Suprapubic skin (tissue), 4 donors: ENCODE measurements around the gene TBC1D8. TPM values are rescaled to one million over a fixed set of nuclear protein-coding genes. Genes with fewer than 3 reads are reported as not detected.
A peak's percentile ranks its signal among the peaks of the same experiment; 100 is the strongest.

Experiments
- DNase-seq, 2 donors: peaks; one replicate each; pipeline ENCODE4 v3.0.0-alpha.2; 2019; ENCODE audit warnings: low spot score in 2 of 2
- H3K27ac ChIP-seq: fragments of 200-600 bp; sonication (generic); one replicate; pipeline ENCODE4 v1.5.1; 2019
- H3K27me3 ChIP-seq: fragments of 200-600 bp; sonication (generic); one replicate; pipeline ENCODE4 v1.5.1; 2019
- H3K36me3 ChIP-seq: fragments of 200-600 bp; sonication (generic); one replicate; pipeline ENCODE4 v1.5.1; 2019
- H3K4me1 ChIP-seq: fragments of 200-600 bp; sonication (generic); one replicate; pipeline ENCODE4 v1.5.1; 2019
- H3K4me3 ChIP-seq: fragments of 200-600 bp; sonication (generic); one replicate; pipeline ENCODE4 v1.5.1; 2019; ENCODE audit warnings: mild to moderate bottlenecking
- H3K9me3 ChIP-seq: fragments of 200-600 bp; sonication (generic); one replicate; pipeline ENCODE4 v1.5.1; 2019
- CTCF ChIP-seq, 2 donors: fragments of 200-600 bp in 1 of 2; fragments of 450-650 bp in 1 of 2; sonication (generic) in 1 of 2; IDR thresholded peaks; one replicate each; pipeline ENCODE4 v1.5.1; 2016 to 2019; ENCODE audit warnings: antibody characterized with exemption in 2 of 2, mild to moderate bottlenecking in 1 of 2, moderate library complexity in 1 of 2
- EP300 ChIP-seq: sonication (generic); formaldehyde crosslinking; IDR thresholded peaks from one replicate; pipeline ENCODE4 v1.6.1; 2017; ENCODE audit warnings: antibody characterized with exemption
- POLR2A ChIP-seq, 2 donors: fragments of 450-650 bp; IDR thresholded peaks; one replicate each; pipeline ENCODE4 v1.6.1; 2017; ENCODE audit warnings: antibody characterized with exemption in 2 of 2, mild to moderate bottlenecking in 2 of 2, moderate library complexity in 2 of 2
- POLR2AphosphoS5 ChIP-seq, 3 donors: sonication (generic); formaldehyde crosslinking; IDR thresholded peaks; one replicate each; pipeline ENCODE4 v1.6.1; 2017; ENCODE audit warnings: antibody characterized with exemption in 3 of 3
- WGBS: methylation state at CpG from one replicate; pipeline ENCODE4 v1.1.5; 2018; 5-methylcytosine and 5-hydroxymethylcytosine counted together
- total RNA-seq, 4 donors: library from RNA; depleted of rRNA; stranded (reverse); fragments of >200 nt; gene quantifications; one replicate each; pipeline ENCODE4 v1.1.0, GENCODE V29; 2016

The TBC1D8 gene
- total RNA-seq, 4 donors from 2014 or later, result 38.8 to 309 (median 68.3) TPM

GRCh38 chr2:101153787-101154186 is 2.6 kb upstream of the TBC1D8 start:
- peaks cover 33% of the 10 kb centered on the region for H3K4me1 ChIP-seq
- DNase-seq, result no peak
- no peak for TF ChIP-seq CTCF (IDR thresholded peaks at IDR 0.05)
- TF ChIP-seq POLR2A (IDR thresholded peaks at IDR 0.05), result no peak
- TF ChIP-seq EP300, result no peak
- TF ChIP-seq POLR2AphosphoS5 (IDR thresholded peaks at IDR 0.05), result no peak
- H3K27ac ChIP-seq, result no peak overlapping the region
- 87% methylated on average over 7 of the region's 7 CpGs for WGBS
- no peaks in the 10 kb centered on the region for H3K27me3 ChIP-seq
- H3K36me3 ChIP-seq, result no peaks in the 10 kb centered on the region
- H3K9me3 ChIP-seq, result no peaks in the 10 kb centered on the region
- no peak overlapping the region for H3K4me3 ChIP-seq

GRCh38 chr2:101153077-101153707 is 2.0 kb upstream of the TBC1D8 start:
- no peak overlapping the region for H3K4me3 ChIP-seq
- H3K9me3 ChIP-seq, result no peaks in the 10 kb centered on the region
- DNase-seq, result no peak
- no peaks in the 10 kb centered on the region for H3K36me3 ChIP-seq
- WGBS, result 72% methylated on average over 9 of the region's 9 CpGs
- no peaks in the 10 kb centered on the region for H3K27me3 ChIP-seq
- H3K27ac ChIP-seq, result no peak overlapping the region
- peaks cover 39% of the 10 kb centered on the region for H3K4me1 ChIP-seq
- no peak for TF ChIP-seq EP300
- no peak for TF ChIP-seq POLR2A (IDR thresholded peaks at IDR 0.05)
- TF ChIP-seq CTCF (IDR thresholded peaks at IDR 0.05), result no peak
- TF ChIP-seq POLR2AphosphoS5 (IDR thresholded peaks at IDR 0.05), result no peak

GRCh38 chr2:101152272-101153076 is 1.3 kb upstream of the TBC1D8 start:
- H3K27me3 ChIP-seq, result no peaks in the 10 kb centered on the region
- peak in 1 of 3 donors; percentile 17 for TF ChIP-seq POLR2AphosphoS5 (IDR thresholded peaks at IDR 0.05)
- peak; percentile 63 to 67 for TF ChIP-seq CTCF (IDR thresholded peaks at IDR 0.05)
- TF ChIP-seq POLR2A (IDR thresholded peaks at IDR 0.05), result no peak
- TF ChIP-seq EP300, result no peak
- H3K27ac ChIP-seq, result peak overlapping the region; percentile 86
- WGBS, result 10% methylated on average over 21 of the region's 21 CpGs
- H3K36me3 ChIP-seq, result no peaks in the 10 kb centered on the region
- DNase-seq, result no peak
- peaks cover 46% of the 10 kb centered on the region for H3K4me1 ChIP-seq
- H3K9me3 ChIP-seq, result no peaks in the 10 kb centered on the region
- peak overlapping the region; percentile 80 for H3K4me3 ChIP-seq

GRCh38 chr2:101151859-101152271 is 683 bp upstream of the TBC1D8 start:
- Histone ChIP-seq H3K4me1 (peaks cover 51% of the 10 kb centered on the region), H3K4me3 (peak overlapping the region; percentile 80), H3K36me3 (no peaks in the 10 kb centered on the region), H3K9me3 (no peaks in the 10 kb centered on the region), H3K27me3 (no peaks in the 10 kb centered on the region), H3K27ac (peak overlapping the region; percentile 86)
- no peak for DNase-seq
- TF ChIP-seq CTCF (IDR thresholded peaks at IDR 0.05), result no peak
- TF ChIP-seq POLR2A (IDR thresholded peaks at IDR 0.05), result no peak
- no peak for TF ChIP-seq EP300
- WGBS, result 4% methylated on average over 14 of the region's 14 CpGs
